Glutamatergic neuron (in vitro differentiated cells): Measurements from ENCODE around the gene NEB. TPM values are rescaled to one million over a fixed set of nuclear protein-coding genes. Genes with fewer than 3 reads are reported as not detected.

Experiments used
- DNase-seq: peaks from one replicate; pipeline ENCODE4 v3.0.0; 2022
- H3K27ac Mint-ChIP-seq: one replicate; pipeline ENCODE4 v1.8.0; 2020; ENCODE audit warnings: mild to moderate bottlenecking, mixed read lengths, inconsistent platforms; ENCODE audit not compliant: unreplicated experiment
- H3K27me3 Mint-ChIP-seq: one replicate; pipeline ENCODE4 v1.8.0; 2020; ENCODE audit warnings: mild to moderate bottlenecking, moderate library complexity, mixed read lengths, inconsistent platforms; ENCODE audit not compliant: unreplicated experiment
- H3K36me3 Mint-ChIP-seq: one replicate; pipeline ENCODE4 v1.8.0; 2020; ENCODE audit warnings: mild to moderate bottlenecking, mixed read lengths, inconsistent platforms; ENCODE audit not compliant: unreplicated experiment
- H3K4me1 Mint-ChIP-seq: one replicate; pipeline ENCODE4 v1.8.0; 2020; ENCODE audit warnings: mild to moderate bottlenecking, low read depth, mixed read lengths, inconsistent platforms; ENCODE audit not compliant: unreplicated experiment
- H3K4me3 Mint-ChIP-seq: one replicate; pipeline ENCODE4 v1.8.0; 2020; ENCODE audit warnings: mild to moderate bottlenecking, mixed read lengths, inconsistent platforms; ENCODE audit not compliant: unreplicated experiment
- H3K9me3 Mint-ChIP-seq: one replicate; pipeline ENCODE4 v1.8.0; 2020; ENCODE audit warnings: mild to moderate bottlenecking, moderate library complexity, mixed read lengths, inconsistent platforms; ENCODE audit not compliant: unreplicated experiment
- total RNA-seq: library from RNA; stranded (reverse); fragmentation: NEBNext Ultra II Directional; extraction: Animal tissue kit (Norgen Biotek cat#: 25700); gene quantifications from one replicate; pipeline ENCODE4 v1.2.1, GENCODE V29; 2021; ENCODE audit not compliant: unreplicated experiment
- TF ChIP-seq, protein P1 (sequence below): fragments of 200-600 bp; sonication (generic); IDR thresholded peaks from one replicate; pipeline ENCODE4 v1.5.0; 2021; ENCODE audit not compliant: partially characterized antibody, unreplicated experiment

The NEB gene
- total RNA-seq, 1 donor from 2014 or later: 0.59 TPM

DNA sequence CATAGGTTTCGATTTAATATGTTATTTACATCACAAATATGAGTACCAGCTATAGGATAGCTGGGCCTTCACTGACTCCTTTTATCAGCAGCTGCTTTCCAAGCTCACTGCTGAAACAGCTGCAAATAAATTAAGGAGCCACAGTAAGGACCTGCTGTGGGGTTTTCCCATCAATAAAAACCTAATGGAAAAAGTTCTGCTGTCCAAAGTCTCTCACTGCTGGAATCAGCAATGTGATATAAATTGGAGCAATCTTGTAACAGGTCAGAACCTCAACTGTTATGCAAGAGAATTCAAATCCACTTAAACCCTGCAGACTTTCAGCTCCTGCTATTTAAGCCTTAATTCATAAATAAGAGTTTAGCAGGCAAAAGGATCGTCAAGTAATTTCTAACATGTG, 61.3 kb downstream of the NEB start:
- H3K27me3 Mint-ChIP-seq: no peaks in the 10 kb centered on the region
- TF ChIP-seq, protein P1, sequence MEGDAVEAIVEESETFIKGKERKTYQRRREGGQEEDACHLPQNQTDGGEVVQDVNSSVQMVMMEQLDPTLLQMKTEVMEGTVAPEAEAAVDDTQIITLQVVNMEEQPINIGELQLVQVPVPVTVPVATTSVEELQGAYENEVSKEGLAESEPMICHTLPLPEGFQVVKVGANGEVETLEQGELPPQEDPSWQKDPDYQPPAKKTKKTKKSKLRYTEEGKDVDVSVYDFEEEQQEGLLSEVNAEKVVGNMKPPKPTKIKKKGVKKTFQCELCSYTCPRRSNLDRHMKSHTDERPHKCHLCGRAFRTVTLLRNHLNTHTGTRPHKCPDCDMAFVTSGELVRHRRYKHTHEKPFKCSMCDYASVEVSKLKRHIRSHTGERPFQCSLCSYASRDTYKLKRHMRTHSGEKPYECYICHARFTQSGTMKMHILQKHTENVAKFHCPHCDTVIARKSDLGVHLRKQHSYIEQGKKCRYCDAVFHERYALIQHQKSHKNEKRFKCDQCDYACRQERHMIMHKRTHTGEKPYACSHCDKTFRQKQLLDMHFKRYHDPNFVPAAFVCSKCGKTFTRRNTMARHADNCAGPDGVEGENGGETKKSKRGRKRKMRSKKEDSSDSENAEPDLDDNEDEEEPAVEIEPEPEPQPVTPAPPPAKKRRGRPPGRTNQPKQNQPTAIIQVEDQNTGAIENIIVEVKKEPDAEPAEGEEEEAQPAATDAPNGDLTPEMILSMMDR: no peak
- H3K4me1 Mint-ChIP-seq: peaks cover 4% of the 10 kb centered on the region
- no peak overlapping the region for H3K4me3 Mint-ChIP-seq
- H3K9me3 Mint-ChIP-seq: no peaks in the 10 kb centered on the region
- DNase-seq: no peak
- H3K36me3 Mint-ChIP-seq: no peaks in the 10 kb centered on the region
- H3K27ac Mint-ChIP-seq: no peak overlapping the region

DNA sequence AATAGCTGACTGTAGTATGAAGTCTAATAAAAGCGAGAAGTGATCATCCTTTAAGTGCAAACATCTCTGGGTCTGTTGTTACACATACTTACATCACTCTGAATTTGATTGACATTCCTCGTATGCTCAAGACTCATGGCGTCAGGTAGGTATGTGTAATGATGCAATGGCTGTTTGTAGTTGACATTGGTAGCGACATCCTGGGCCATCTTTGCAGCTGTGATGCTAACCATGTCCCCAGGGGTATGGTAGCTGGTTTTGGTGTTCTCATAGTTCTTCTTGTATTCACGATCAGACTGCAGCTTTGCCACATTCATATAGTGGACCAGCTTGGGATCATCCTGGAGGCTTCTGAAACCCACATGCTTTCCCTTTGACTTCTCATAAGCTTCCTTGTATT, 62.0 kb downstream of the NEB start:
- no peak for DNase-seq
- H3K9me3 Mint-ChIP-seq: no peaks in the 10 kb centered on the region
- no peak overlapping the region for H3K27ac Mint-ChIP-seq
- H3K27me3 Mint-ChIP-seq: no peaks in the 10 kb centered on the region
- no peaks in the 10 kb centered on the region for H3K36me3 Mint-ChIP-seq
- H3K4me1 Mint-ChIP-seq: peaks cover 4% of the 10 kb centered on the region
- no peak overlapping the region for H3K4me3 Mint-ChIP-seq
- TF ChIP-seq, protein P1: no peak

DNA sequence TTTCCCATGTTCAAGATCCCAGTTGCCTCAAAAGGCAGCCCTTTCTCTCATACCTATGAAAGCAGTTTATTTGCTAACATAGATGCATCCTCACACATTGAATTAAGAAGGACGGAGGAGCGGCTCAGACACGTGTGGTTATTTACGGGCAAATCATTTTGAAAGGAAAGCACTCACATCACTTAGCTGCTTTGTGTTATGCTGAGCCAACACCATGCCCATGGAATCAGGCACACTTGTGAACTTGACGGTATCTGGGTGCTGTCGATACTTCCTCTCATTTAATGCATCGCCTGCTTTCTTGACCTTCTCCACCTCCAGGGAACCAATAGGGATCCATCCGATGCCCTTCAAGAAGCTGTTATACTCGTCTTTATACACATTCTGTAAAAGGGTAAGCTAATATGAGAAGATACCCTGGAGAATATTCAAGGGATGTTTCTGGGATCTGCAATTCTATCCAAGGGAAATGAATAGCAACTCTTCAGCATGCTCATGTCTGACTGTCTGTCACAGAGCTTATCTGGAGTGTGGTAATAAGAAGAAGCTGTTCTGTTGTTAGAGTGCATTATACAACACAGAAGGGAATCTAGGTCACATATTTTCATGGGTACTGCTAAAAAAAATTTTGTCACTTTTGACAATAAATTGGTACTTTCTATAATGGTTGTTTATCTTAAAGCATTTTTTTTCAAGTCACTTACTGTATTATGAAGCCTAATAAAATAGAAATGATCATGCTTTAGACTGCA, 63.3 kb downstream of the NEB start:
- TF ChIP-seq, protein P1: no peak

DNA sequence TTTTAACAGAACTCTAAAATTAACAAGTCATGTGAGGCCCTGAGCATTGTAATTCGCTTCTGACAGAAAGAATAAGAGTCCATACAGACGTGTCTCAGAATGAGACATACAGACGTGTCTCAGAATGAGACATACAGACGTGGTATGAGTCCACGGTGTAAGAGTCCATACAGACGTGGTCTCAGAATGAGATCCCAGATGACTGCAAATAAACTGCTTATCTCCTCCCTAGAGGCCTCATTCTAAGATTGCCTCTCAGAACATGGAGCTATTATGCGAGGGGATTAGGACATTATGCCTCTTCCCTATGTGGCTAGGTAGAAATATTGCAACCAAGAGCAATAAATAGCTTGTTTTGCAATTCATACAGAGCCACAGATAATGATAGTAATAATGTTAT, 63.9 kb downstream of the NEB start:
- H3K27me3 Mint-ChIP-seq: no peaks in the 10 kb centered on the region
- no peak overlapping the region for H3K27ac Mint-ChIP-seq
- no peaks in the 10 kb centered on the region for H3K36me3 Mint-ChIP-seq
- H3K4me1 Mint-ChIP-seq: peaks cover 4% of the 10 kb centered on the region
- DNase-seq: no peak
- H3K4me3 Mint-ChIP-seq: no peak overlapping the region
- H3K9me3 Mint-ChIP-seq: no peaks in the 10 kb centered on the region
- TF ChIP-seq, protein P1: no peak

More for the DNA sequence above, 63.3 kb downstream of the NEB start:
- Mint-ChIP-seq H3K4me1 (peaks cover 4% of the 10 kb centered on the region), H3K9me3 (no peaks in the 10 kb centered on the region), H3K27me3 (no peaks in the 10 kb centered on the region), H3K4me3 (no peak overlapping the region), H3K36me3 (no peaks in the 10 kb centered on the region), H3K27ac (no peak overlapping the region)
- DNase-seq: no peak

DNA sequence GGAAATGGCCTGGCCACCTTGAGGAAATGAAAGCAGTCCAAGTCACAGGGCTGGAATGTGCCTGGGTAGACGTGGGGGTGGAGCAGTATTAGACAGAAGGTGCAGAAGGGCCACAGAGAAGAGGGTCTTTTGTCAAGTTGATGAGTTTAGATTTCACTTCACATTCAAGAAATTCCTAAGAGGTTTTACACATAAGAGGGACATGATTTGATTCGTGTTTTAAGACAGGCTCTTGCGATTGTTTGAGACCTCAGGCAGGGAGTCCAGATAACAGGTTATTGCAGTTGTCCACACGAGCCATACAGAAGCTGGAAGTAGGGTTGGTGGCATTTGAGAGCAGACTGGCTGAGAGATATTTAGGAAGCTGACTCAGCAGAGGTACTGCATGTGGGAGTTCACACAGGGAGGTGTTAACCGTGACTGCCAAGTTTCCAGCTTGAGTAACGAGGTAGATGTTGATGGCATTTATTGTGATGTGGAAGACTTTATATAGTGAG, 64.6 kb downstream of the NEB start:
- Mint-ChIP-seq H3K4me1 (peaks cover 4% of the 10 kb centered on the region), H3K36me3 (no peaks in the 10 kb centered on the region), H3K27ac (no peak overlapping the region), H3K9me3 (no peaks in the 10 kb centered on the region), H3K27me3 (no peaks in the 10 kb centered on the region), H3K4me3 (no peak overlapping the region)
- TF ChIP-seq, protein P1: no peak
- DNase-seq: no peak
